NB4 (cell line): Measurements from ENCODE around the gene PEPD.

Experiments
- DNase-seq: peaks from one replicate; pipeline ENCODE4 v3.0.0; 2010; ENCODE audit warnings: low read depth
- H3K4me3 ChIP-seq: one replicate; pipeline ENCODE4 v1.5.1; 2011; ENCODE audit warnings: mild to moderate bottlenecking, low read depth, low read length, moderate library complexity
- MAX ChIP-seq: IDR thresholded peaks from 2 replicates; pipeline ENCODE4 v1.6.1; 2011; ENCODE audit warnings: low read depth, low read length
- MYC ChIP-seq: IDR thresholded peaks from 2 replicates; pipeline ENCODE4 v1.6.1; 2011; ENCODE audit warnings: low read depth, low read length
- POLR2A ChIP-seq: IDR thresholded peaks from 2 replicates; pipeline ENCODE4 v1.6.1; 2011; ENCODE audit warnings: mild to moderate bottlenecking; ENCODE audit not compliant: insufficient read length; ENCODE audit errors: extremely low read depth
- TF ChIP-seq, protein P1 (sequence below): IDR thresholded peaks from one replicate; pipeline ENCODE4 v1.5.1; 2012; ENCODE audit warnings: low read depth, low read length

The PEPD gene

DNA sequence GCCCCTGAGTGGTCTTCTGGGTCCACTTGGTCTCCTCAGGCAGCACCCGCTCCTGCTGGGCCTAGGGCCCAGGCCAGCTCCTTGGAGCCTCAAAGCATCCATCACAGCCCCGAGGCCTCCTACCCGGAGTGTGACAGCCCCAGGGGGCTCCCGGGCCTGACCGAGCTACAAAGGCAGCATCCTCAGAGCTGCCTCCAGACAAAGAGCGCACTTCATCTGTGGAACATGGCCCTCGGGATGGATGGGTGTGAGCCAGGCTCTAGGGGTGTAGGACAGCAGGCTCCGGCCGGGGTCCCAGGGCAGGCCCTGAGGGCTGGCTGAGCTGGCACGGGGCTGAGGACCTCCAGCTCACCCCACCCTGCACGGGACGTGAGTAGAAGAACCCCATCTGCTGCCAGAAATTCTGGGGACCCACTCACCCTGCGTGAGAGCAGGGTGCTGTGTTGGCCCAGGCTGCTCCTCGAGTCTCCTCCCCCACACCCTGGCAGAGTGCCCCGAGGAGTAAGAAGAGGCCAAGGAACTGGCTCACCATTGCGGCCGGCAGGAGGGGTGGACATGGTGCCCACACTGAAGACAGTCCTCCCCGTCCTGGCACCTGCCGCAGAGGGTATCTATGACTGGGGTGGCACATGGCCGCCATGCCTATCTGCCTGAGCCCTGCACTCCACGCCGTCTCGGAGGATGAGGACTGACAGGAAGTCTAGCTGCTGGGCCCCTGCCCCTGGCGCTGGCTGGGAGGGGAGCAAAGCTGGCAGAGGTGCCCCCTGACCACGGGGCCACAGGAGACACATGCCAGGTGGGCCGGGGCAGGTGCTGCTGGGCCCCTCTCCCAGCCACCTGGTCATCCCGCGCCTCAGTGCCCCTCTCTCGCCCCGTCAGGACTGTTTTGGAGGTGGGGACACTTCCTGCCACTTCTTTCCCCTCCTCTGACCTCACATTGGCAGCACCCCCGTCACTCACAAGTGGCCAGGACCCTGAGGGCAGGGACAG, 125.7 kb downstream of the PEPD start:
- no peak overlapping the region for H3K4me3 ChIP-seq
- DNase-seq, result no peak
- TF ChIP-seq MYC, result no peak

GRCh38 chr19:33394723-33395560, 126.6 kb downstream of the PEPD start:
- no peak for DNase-seq
- TF ChIP-seq MYC, result no peak
- no peak for TF ChIP-seq MAX
- no peak for TF ChIP-seq POLR2A
- TF ChIP-seq, protein P1, sequence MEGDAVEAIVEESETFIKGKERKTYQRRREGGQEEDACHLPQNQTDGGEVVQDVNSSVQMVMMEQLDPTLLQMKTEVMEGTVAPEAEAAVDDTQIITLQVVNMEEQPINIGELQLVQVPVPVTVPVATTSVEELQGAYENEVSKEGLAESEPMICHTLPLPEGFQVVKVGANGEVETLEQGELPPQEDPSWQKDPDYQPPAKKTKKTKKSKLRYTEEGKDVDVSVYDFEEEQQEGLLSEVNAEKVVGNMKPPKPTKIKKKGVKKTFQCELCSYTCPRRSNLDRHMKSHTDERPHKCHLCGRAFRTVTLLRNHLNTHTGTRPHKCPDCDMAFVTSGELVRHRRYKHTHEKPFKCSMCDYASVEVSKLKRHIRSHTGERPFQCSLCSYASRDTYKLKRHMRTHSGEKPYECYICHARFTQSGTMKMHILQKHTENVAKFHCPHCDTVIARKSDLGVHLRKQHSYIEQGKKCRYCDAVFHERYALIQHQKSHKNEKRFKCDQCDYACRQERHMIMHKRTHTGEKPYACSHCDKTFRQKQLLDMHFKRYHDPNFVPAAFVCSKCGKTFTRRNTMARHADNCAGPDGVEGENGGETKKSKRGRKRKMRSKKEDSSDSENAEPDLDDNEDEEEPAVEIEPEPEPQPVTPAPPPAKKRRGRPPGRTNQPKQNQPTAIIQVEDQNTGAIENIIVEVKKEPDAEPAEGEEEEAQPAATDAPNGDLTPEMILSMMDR, result no peak
- H3K4me3 ChIP-seq, result no peak overlapping the region

- DNase-seq, result peak; percentile 83
- no peak overlapping the region for H3K4me3 ChIP-seq
- TF ChIP-seq POLR2A (no peak), MAX (peak; percentile 8; the same call in 1 of the 2 replicates)
These were observed 127.4 kb downstream of the PEPD start for GRCh38 chr19:33394006-33394722.

DNA sequence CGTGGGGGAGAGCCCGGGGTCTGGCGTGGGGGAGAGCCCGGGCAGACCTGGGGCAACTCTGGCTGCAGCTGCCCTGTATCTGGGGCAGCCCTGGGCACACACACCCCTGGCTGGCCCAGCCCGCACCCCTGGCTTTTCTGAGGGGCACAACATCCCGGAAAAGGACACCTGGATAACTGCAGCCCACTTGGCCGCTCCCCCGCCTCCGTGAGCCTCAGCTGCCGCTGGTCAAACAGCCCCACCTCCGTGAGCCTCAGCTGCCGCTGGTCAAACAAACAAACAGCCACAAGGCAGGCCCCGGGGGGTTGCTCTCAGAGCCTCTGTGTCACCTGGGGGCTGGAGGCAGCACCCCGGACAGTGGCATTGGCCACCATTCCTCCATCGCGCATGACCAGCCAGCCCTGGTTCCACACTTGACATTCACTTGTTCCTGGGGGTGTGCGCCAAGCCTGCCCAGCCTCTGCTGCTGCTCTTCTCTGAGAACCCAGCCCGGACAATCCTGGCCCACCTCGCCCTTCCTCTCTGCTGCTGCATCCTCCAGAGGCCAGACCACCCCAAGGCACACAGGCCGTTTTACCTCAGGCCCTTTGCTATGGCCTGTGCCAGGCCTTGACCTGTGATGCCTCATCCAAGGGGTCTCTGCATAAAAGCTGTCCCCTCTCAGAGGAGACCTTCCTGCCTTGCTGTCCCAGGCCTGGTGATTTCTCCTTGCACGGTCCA, 128.1 kb downstream of the PEPD start:
- DNase-seq, result no peak
- TF ChIP-seq POLR2A, result no peak
- TF ChIP-seq, protein P1, result no peak
- no peak for TF ChIP-seq MAX
- no peak for TF ChIP-seq MYC
- H3K4me3 ChIP-seq, result no peak overlapping the region

DNA sequence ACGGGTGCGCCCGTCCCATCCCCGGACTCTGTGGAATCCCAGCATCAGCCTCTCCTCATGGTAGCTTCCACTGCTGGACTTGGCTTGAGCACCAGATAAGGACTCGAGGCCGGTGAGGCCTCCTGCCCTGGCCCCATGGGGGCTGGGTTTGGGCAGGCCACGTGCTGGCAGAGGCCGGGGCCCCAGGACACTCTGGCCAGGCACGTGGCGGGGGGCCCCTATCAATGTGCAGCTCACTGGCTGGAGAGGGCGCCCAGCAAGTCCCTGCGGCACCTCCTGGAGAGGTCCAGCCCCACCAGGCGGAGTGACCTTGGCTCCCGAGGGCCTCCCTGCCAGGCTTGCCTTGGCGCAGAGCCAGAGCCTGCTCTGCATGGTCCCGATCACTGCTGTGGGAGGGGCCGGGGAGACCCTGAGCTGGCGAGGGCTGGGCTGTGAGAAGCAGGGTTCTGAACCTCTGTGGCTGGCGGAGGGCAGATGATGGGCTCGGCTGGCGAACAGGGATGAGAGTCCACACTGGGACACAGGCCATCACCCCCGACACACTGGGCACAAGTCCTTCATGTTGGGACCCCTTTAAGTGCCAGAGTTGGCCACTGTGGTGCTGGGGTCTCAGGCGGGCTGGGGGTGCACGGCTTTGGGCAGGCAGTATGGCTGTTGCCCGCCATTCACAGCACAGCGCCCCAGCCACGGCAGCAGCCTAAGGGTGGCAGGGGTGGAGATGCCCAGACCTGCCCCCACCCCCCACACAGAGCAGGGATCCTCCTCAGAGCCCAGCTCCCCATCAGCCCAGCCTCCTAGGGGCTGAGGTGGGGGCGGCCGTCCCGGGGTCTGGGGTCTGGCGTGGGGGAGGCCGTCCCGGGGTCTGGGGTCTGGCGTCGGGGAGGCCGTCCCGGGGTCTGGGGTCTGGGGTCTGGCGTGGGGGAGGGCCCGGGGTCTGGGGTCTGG, 129.0 kb downstream of the PEPD start:
- no peak for DNase-seq
- no peak overlapping the region for H3K4me3 ChIP-seq
- TF ChIP-seq, protein P1, result no peak
- no peak for TF ChIP-seq POLR2A
- no peak for TF ChIP-seq MYC
- TF ChIP-seq MAX, result no peak
